ENCODE results near the gene TAS2R7. TPM values are rescaled to one million over a fixed set of nuclear protein-coding genes. Genes with fewer than 3 reads are reported as not detected.

Gene TAS2R7, protein sequence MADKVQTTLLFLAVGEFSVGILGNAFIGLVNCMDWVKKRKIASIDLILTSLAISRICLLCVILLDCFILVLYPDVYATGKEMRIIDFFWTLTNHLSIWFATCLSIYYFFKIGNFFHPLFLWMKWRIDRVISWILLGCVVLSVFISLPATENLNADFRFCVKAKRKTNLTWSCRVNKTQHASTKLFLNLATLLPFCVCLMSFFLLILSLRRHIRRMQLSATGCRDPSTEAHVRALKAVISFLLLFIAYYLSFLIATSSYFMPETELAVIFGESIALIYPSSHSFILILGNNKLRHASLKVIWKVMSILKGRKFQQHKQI
- total RNA-seq: not detected in 2 replicates

- TF ChIP-seq, protein P1, sequence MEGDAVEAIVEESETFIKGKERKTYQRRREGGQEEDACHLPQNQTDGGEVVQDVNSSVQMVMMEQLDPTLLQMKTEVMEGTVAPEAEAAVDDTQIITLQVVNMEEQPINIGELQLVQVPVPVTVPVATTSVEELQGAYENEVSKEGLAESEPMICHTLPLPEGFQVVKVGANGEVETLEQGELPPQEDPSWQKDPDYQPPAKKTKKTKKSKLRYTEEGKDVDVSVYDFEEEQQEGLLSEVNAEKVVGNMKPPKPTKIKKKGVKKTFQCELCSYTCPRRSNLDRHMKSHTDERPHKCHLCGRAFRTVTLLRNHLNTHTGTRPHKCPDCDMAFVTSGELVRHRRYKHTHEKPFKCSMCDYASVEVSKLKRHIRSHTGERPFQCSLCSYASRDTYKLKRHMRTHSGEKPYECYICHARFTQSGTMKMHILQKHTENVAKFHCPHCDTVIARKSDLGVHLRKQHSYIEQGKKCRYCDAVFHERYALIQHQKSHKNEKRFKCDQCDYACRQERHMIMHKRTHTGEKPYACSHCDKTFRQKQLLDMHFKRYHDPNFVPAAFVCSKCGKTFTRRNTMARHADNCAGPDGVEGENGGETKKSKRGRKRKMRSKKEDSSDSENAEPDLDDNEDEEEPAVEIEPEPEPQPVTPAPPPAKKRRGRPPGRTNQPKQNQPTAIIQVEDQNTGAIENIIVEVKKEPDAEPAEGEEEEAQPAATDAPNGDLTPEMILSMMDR (IDR thresholded peaks at IDR 0.05): no peak
- intact Hi-C loops (cut with micrococcal nuclease): no loop called here
- H3K9me3 Mint-ChIP-seq: no peaks in the 10 kb centered on the region
- ATAC-seq (ENCODE audit: low read depth) (no peak), DNase-seq (no peak)
- H3K36me3 Mint-ChIP-seq (ENCODE audit: low read depth): no peaks in the 10 kb centered on the region
- CTCF ChIA-PET: no interaction called here
- POLR2A ChIA-PET: no interaction called here
- H3K27ac Mint-ChIP-seq: no peak within 1 kb of the TSS
- peaks cover 19% of the 10 kb centered on the region for H3K27me3 Mint-ChIP-seq
- no peak within 1 kb of the TSS for H3K4me3 Mint-ChIP-seq
- H3K4me1 Mint-ChIP-seq: no peaks in the 10 kb centered on the region
These were observed at the start of gene TAS2R7 for GRCh38 chr12:10802587-10802986. TSS of gene TAS2R7 (minus strand) at chr12:10802627. CDS start at chr12:10802570, 57 bp downstream.

DNA sequence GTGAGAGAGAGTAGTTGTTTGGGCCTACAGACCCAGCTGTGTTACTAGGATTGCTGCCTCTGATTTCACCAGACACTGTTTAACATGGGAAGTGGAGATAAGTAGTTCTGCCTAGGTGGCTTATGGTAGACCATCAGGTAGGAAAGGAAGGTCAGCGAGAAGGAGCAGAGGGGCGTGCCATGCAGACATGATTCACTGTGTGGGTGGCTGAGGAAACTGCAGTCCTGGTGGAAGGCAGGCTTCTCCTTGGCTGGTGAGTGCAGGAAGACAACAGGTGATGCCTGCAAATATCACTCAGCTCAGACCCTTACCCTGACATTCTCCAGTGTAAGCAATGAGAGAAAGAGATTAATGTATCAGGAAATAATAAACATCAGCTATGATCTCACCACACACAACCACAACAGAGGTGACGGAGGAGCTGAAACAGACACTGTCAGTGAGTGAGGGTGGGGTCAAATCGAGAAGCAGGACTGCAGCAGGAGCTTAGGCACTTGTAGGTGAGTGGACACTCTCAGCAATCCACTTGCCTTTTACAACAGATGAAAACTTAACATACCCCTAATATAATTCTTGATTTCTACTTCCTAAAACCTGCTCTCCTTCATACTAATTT, 48.9 kb upstream of the TAS2R7 start:
- H3K36me3 Mint-ChIP-seq (ENCODE audit: low read depth): peaks cover 15% of the 10 kb centered on the region
- POLR2A ChIA-PET: no interaction called here

DNA sequence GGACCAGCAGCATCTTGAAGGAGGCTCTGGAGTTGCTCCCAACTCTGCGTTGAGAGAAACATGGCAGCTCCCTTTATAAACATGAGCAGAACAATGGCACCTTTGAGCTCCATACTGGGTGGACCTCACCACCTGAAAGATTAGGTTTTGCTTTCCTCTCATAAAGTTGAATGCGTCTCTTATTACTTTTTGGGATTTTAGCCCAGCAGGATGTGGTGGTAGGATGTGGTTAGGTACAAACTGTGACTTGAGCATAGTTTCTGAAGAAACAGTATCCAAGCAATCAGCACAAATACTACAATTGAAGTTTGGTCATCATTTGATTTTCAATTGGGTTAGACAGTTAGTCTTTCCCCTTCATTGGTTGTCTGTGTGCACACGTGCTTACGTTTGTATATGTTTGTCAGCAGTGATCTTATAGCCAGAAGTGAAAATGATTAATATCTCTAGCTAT, 47.0 kb upstream of the TAS2R7 start, which contains the start of gene PRR4:
Gene PRR4, minus strand, starts transcription at position 51 of the 454 bp plus-strand sequence. Its CDS starts 38 bp downstream, at position 13.
- POLR2A ChIA-PET: no interaction called here
- ATAC-seq (ENCODE audit: low read depth) (no peak), DNase-seq (no peak)
- intact Hi-C loops (cut with micrococcal nuclease): no loop called here
- TF ChIP-seq, protein P1 (IDR thresholded peaks at IDR 0.05): no peak
- Mint-ChIP-seq H3K4me3 (no peak within 1 kb of the TSS), H3K9me3 (no peaks in the 10 kb centered on the region), H3K27ac (no peak within 1 kb of the TSS), H3K4me1 (no peaks in the 10 kb centered on the region), H3K36me3 (ENCODE audit: low read depth) (peaks cover 12% of the 10 kb centered on the region), H3K27me3 (no peaks in the 10 kb centered on the region)
- CTCF ChIA-PET: no interaction called here

More for the DNA sequence above, 48.9 kb upstream of the TAS2R7 start:
- Mint-ChIP-seq H3K4me3 (no peak overlapping the region), H3K9me3 (peaks cover 4% of the 10 kb centered on the region), H3K27me3 (no peaks in the 10 kb centered on the region), H3K4me1 (no peaks in the 10 kb centered on the region), H3K27ac (no peak overlapping the region)
- intact Hi-C loops (cut with micrococcal nuclease): no loop called here
- CTCF ChIA-PET: no interaction called here
- TF ChIP-seq, protein P1 (IDR thresholded peaks at IDR 0.05): no peak
- no peak for ATAC-seq (ENCODE audit: low read depth)
- DNase-seq: no peak

DNA sequence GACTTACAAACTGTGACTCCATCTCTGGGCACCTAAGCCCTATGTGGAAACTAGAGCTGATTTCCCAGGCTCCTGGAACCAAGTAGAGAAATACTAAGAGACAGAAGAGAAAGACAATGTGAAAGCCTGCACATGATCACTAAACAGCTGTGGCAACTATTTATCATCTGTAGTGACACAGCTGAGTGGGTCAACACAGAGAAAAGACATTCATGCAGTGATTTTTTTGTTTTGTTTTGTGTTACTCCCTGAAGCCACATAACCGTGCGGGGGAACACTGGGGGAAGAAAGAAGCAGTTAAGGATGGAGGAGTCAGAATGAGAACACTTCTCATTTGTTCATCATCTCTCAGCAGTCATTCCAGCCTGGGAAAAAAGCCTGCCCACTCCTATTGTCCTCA, 45.3 kb upstream of the TAS2R7 start:
- CTCF ChIA-PET: no interaction called here

GRCh38 chr12:10842862-10843261, 40.4 kb upstream of the TAS2R7 start:
- Mint-ChIP-seq H3K27me3 (no peaks in the 10 kb centered on the region), H3K9me3 (no peaks in the 10 kb centered on the region), H3K4me1 (no peaks in the 10 kb centered on the region), H3K4me3 (no peak overlapping the region), H3K27ac (no peak overlapping the region), H3K36me3 (ENCODE audit: low read depth) (peaks cover 10% of the 10 kb centered on the region)
- ChIA-PET POLR2A (no interaction called here), CTCF (no interaction called here)
- DNase-seq (no peak), ATAC-seq (ENCODE audit: low read depth) (no peak)
- intact Hi-C loops (cut with micrococcal nuclease): no loop called here
- TF ChIP-seq, protein P1 (IDR thresholded peaks at IDR 0.05): no peak

More for the DNA sequence above, 45.3 kb upstream of the TAS2R7 start:
- Mint-ChIP-seq H3K27ac (no peak overlapping the region), H3K4me3 (no peak overlapping the region), H3K27me3 (no peaks in the 10 kb centered on the region), H3K4me1 (no peaks in the 10 kb centered on the region), H3K36me3 (ENCODE audit: low read depth) (peaks cover 12% of the 10 kb centered on the region), H3K9me3 (no peaks in the 10 kb centered on the region)
- TF ChIP-seq, protein P1 (IDR thresholded peaks at IDR 0.05): no peak
- ATAC-seq (ENCODE audit: low read depth) (no peak), DNase-seq (no peak)
- POLR2A ChIA-PET: no interaction called here
- intact Hi-C loops (cut with micrococcal nuclease): no loop called here
